H1 (cell line): ENCODE measurements around the gene MAGI2.

Experiments used
- CTCF ChIP-seq, 3 experiments: IDR thresholded peaks; 1 replicate in 2 of 3; 2 replicates in 1 of 3; pipeline versions ENCODE4 v1.5.1 to v1.6.1; 2011; ENCODE audit warnings: low read length in 3 of 3, mild to moderate bottlenecking in 3 of 3, inconsistent platforms in 2 of 3, low read depth in 1 of 3, moderate library complexity in 1 of 3; ENCODE audit not compliant: insufficient read depth in 1 of 3; ENCODE audit errors: control extremely low read depth in 1 of 3
- EP300 ChIP-seq, 2 experiments: IDR thresholded peaks; 1 replicate in 1 of 2; 2 replicates in 1 of 2; pipeline ENCODE4 v1.6.1; 2011 to 2012; ENCODE audit warnings: low read depth in 2 of 2, low read length in 2 of 2, mild to moderate bottlenecking in 2 of 2, borderline replicate concordance in 1 of 2, inconsistent platforms in 1 of 2, moderate library complexity in 1 of 2
- EZH2 ChIP-seq: fragments of 200-600 bp; sonication (generic); IDR thresholded peaks from 2 replicates; pipeline ENCODE4 v1.7.1; 2012; ENCODE audit warnings: low read depth, mild to moderate bottlenecking, moderate library complexity, low read length, inconsistent platforms; ENCODE audit not compliant: severe bottlenecking
- GTF2F1 ChIP-seq: IDR thresholded peaks from 2 replicates; pipeline ENCODE4 v1.6.1; 2012; ENCODE audit warnings: low read depth, low read length, improper control_type of control experiment, borderline replicate concordance
- MAFK ChIP-seq: IDR thresholded peaks from 2 replicates; pipeline ENCODE4 v1.6.1; 2012; ENCODE audit warnings: low read depth, mild to moderate bottlenecking, improper control_type of control experiment, low read length
- POLR2A ChIP-seq, 2 experiments: IDR thresholded peaks; 1 replicate in 1 of 2; 2 replicates in 1 of 2; pipeline ENCODE4 v1.6.1; 2011; ENCODE audit warnings: low read depth in 2 of 2, low read length in 2 of 2, mild to moderate bottlenecking in 2 of 2; ENCODE audit errors: control extremely low read depth in 1 of 2
- POLR2AphosphoS5 ChIP-seq: IDR thresholded peaks from 2 replicates; pipeline ENCODE4 v1.6.1; 2011; ENCODE audit warnings: low read depth, low read length
- RAD21 ChIP-seq, 2 experiments: IDR thresholded peaks in 1 of 2; conservative IDR thresholded peaks in 1 of 2; 2 replicates each; pipeline ENCODE4 v1.6.1; 2011; ENCODE audit warnings: low read depth in 2 of 2, low read length in 2 of 2, improper control_type of control experiment in 1 of 2, inconsistent platforms in 1 of 2, mild to moderate bottlenecking in 1 of 2, moderate library complexity in 1 of 2
- ZNF274 ChIP-seq: IDR thresholded peaks from 2 replicates; pipeline ENCODE4 v1.7.0; 2012; ENCODE audit warnings: low read length, borderline replicate concordance; ENCODE audit errors: extremely low read depth
- TF ChIP-seq, protein P1 (sequence below): fragments of 300-600 bp; sonication (generic); IDR thresholded peaks from 2 replicates; pipeline ENCODE4 v1.7.1; 2012; ENCODE audit warnings: low read length, moderate library complexity, mild to moderate bottlenecking, inconsistent platforms; ENCODE audit not compliant: insufficient replicate concordance

DNA sequence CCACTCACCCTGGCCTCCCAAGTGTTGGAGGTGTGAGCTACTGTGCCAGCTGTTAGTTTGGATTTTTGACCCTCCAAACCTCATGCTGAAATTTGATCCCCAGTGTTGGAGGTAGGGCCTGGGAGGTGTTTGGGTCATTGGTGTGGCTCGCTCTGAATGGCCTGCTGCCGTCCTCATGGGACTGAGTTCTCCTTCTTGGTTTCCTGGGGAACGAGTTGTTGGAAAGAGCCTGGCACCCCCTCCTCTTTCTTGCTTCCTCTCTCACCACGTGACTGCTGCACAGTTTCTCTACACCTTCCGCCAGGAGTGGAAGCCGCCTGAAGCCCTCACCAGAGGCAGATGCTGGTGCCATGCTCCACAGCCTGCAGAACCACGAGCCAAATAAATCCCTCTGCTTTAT is 1401.4 kb downstream of the MAGI2 start:
- TF ChIP-seq POLR2A (IDR thresholded peaks at IDR 0.05; ENCODE audit: control extremely low read depth in 1 of 2, low read depth in 2 of 2, low read length in 2 of 2) (no peak), ZNF274 (no peak), GTF2F1 (no peak), MAFK (no peak), CTCF (IDR thresholded peaks at IDR 0.05; ENCODE audit: control extremely low read depth in 1 of 3, insufficient read depth in 1 of 3, low read depth in 1 of 3, low read length in 3 of 3) (no peak), POLR2AphosphoS5 (no peak), EZH2 (no peak), EP300 (IDR thresholded peaks at IDR 0.05; ENCODE audit: borderline replicate concordance in 1 of 2, low read depth in 2 of 2, low read length in 2 of 2) (no peak), RAD21 (IDR thresholded peaks at IDR 0.05 in 1 of 2, conservative IDR thresholded peaks at IDR 0.05 in 1 of 2; ENCODE audit: low read depth in 2 of 2, low read length in 2 of 2) (no peak)
- TF ChIP-seq, protein P1, sequence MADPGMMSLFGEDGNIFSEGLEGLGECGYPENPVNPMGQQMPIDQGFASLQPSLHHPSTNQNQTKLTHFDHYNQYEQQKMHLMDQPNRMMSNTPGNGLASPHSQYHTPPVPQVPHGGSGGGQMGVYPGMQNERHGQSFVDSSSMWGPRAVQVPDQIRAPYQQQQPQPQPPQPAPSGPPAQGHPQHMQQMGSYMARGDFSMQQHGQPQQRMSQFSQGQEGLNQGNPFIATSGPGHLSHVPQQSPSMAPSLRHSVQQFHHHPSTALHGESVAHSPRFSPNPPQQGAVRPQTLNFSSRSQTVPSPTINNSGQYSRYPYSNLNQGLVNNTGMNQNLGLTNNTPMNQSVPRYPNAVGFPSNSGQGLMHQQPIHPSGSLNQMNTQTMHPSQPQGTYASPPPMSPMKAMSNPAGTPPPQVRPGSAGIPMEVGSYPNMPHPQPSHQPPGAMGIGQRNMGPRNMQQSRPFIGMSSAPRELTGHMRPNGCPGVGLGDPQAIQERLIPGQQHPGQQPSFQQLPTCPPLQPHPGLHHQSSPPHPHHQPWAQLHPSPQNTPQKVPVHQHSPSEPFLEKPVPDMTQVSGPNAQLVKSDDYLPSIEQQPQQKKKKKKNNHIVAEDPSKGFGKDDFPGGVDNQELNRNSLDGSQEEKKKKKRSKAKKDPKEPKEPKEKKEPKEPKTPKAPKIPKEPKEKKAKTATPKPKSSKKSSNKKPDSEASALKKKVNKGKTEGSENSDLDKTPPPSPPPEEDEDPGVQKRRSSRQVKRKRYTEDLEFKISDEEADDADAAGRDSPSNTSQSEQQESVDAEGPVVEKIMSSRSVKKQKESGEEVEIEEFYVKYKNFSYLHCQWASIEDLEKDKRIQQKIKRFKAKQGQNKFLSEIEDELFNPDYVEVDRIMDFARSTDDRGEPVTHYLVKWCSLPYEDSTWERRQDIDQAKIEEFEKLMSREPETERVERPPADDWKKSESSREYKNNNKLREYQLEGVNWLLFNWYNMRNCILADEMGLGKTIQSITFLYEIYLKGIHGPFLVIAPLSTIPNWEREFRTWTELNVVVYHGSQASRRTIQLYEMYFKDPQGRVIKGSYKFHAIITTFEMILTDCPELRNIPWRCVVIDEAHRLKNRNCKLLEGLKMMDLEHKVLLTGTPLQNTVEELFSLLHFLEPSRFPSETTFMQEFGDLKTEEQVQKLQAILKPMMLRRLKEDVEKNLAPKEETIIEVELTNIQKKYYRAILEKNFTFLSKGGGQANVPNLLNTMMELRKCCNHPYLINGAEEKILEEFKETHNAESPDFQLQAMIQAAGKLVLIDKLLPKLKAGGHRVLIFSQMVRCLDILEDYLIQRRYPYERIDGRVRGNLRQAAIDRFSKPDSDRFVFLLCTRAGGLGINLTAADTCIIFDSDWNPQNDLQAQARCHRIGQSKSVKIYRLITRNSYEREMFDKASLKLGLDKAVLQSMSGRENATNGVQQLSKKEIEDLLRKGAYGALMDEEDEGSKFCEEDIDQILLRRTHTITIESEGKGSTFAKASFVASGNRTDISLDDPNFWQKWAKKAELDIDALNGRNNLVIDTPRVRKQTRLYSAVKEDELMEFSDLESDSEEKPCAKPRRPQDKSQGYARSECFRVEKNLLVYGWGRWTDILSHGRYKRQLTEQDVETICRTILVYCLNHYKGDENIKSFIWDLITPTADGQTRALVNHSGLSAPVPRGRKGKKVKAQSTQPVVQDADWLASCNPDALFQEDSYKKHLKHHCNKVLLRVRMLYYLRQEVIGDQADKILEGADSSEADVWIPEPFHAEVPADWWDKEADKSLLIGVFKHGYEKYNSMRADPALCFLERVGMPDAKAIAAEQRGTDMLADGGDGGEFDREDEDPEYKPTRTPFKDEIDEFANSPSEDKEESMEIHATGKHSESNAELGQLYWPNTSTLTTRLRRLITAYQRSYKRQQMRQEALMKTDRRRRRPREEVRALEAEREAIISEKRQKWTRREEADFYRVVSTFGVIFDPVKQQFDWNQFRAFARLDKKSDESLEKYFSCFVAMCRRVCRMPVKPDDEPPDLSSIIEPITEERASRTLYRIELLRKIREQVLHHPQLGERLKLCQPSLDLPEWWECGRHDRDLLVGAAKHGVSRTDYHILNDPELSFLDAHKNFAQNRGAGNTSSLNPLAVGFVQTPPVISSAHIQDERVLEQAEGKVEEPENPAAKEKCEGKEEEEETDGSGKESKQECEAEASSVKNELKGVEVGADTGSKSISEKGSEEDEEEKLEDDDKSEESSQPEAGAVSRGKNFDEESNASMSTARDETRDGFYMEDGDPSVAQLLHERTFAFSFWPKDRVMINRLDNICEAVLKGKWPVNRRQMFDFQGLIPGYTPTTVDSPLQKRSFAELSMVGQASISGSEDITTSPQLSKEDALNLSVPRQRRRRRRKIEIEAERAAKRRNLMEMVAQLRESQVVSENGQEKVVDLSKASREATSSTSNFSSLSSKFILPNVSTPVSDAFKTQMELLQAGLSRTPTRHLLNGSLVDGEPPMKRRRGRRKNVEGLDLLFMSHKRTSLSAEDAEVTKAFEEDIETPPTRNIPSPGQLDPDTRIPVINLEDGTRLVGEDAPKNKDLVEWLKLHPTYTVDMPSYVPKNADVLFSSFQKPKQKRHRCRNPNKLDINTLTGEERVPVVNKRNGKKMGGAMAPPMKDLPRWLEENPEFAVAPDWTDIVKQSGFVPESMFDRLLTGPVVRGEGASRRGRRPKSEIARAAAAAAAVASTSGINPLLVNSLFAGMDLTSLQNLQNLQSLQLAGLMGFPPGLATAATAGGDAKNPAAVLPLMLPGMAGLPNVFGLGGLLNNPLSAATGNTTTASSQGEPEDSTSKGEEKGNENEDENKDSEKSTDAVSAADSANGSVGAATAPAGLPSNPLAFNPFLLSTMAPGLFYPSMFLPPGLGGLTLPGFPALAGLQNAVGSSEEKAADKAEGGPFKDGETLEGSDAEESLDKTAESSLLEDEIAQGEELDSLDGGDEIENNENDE: no peak
